ENCODE data around the gene COX15. TPM values are rescaled to one million over a fixed set of nuclear protein-coding genes. Genes with fewer than 3 reads are reported as not detected.

Gene COX15
- total and polyA plus RNA-seq, 2 donors (not counting 1 experiment from before 2014, with no cell fraction given) = 26.4 to 43.9 TPM

DNA sequence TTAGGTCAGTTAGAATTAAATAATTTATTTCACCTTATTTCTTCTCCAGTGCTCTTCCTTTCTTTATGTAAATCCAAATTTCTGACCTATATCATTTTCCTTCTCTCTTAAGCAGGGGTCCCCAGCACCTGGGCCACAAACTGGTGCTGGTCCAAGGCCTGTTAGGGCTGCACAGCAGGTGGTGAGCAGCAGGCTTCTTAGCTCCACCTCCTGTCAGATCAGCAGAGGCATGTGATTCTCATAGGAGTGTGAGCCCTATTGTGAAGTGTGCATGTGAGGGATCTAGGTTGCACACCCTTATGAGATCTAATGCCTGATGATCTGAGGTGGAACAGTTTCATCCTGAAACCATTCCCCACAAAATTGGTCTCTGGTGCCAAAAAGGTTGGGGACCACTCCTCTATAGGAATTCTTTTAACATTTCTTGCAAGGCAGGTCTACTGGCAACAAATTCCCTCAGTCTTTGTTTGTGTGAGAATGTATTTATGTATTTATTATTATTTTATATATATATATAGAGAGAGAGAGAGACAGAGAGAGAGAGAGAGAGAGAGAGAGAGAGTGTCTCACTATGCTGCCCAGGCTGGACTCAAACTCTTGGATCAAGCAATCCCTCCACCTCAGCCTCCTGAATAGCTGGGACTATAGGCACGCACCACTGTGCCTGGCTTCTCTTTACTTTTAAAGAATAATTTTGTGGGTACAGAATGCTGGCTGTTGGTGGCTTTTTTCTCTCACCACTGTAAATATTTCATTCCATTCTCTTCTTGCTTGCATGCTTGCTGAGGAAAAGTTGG is 46.2 kb upstream of the COX15 start:
- Histone ChIP-seq H4K20me1 (ENCODE audit: control insufficient read depth, extremely low read depth, insufficient read depth, low read length) (no peaks in the 10 kb centered on the region), H3K4me2 (ENCODE audit: extremely low read depth, insufficient read depth, low read length) (no peak overlapping the region), H3K4me3 (replicated peaks in 1 of 4; ENCODE audit: control extremely low read depth in 1 of 4, insufficient read depth in 1 of 4, low read depth in 3 of 4, low read length in 4 of 4) (no peak overlapping the region), H2AFZ (ENCODE audit: low read length) (no peak overlapping the region), H3K4me1 (ENCODE audit: control insufficient read depth, extremely low read depth, insufficient read depth, low read length) (peaks cover 18% of the 10 kb centered on the region), H3K9me3 (ENCODE audit: control insufficient read depth, insufficient read depth, low read depth, low read length) (no peaks in the 10 kb centered on the region), H3K79me2 (ENCODE audit: control insufficient read depth, insufficient read depth, low read length) (no peaks in the 10 kb centered on the region), H3K9ac (ENCODE audit: insufficient read depth, low read length) (no peak overlapping the region), H3K36me3 (ENCODE audit: control insufficient read depth, insufficient read depth, low read length) (no peaks in the 10 kb centered on the region), H3K27ac (ENCODE audit: insufficient read depth, low read length) (no peak overlapping the region), H3K27me3 (ENCODE audit: control insufficient read depth, insufficient read depth, low read length) (no peaks in the 10 kb centered on the region)
- no peak for DNase-seq (ENCODE audit: low read depth in 2 of 2)
- TF ChIP-seq, protein P1, sequence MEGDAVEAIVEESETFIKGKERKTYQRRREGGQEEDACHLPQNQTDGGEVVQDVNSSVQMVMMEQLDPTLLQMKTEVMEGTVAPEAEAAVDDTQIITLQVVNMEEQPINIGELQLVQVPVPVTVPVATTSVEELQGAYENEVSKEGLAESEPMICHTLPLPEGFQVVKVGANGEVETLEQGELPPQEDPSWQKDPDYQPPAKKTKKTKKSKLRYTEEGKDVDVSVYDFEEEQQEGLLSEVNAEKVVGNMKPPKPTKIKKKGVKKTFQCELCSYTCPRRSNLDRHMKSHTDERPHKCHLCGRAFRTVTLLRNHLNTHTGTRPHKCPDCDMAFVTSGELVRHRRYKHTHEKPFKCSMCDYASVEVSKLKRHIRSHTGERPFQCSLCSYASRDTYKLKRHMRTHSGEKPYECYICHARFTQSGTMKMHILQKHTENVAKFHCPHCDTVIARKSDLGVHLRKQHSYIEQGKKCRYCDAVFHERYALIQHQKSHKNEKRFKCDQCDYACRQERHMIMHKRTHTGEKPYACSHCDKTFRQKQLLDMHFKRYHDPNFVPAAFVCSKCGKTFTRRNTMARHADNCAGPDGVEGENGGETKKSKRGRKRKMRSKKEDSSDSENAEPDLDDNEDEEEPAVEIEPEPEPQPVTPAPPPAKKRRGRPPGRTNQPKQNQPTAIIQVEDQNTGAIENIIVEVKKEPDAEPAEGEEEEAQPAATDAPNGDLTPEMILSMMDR (conservative IDR thresholded peaks at IDR 0.05 in 1 of 2, IDR thresholded peaks at IDR 0.05 in 1 of 2; ENCODE audit: low read depth in 1 of 2, low read length in 2 of 2) = no peak
- TF ChIP-seq EZH2 (IDR thresholded peaks at IDR 0.05; ENCODE audit: low read length, missing control alignments) = no peak

DNA sequence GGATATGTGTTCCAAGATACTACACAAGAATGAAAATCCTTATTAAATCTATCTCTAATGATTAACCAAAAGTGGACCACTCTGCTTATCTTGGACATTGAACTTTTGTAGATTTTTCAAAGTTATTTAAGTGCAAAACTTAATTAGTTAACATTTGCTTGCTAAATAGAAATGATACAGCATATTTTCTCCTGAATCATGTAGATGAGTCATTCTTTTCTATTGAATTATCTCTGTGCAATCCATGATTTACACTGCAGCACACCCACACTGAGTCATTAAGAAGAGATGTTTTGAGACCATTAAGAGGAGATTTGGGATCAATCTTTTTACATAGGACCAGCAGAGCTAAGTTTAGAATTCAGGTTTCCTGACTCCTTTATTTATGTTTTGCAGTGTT is 43.9 kb upstream of the COX15 start:
- TF ChIP-seq EZH2 (IDR thresholded peaks at IDR 0.05; ENCODE audit: low read length, missing control alignments) = no peak
- TF ChIP-seq, protein P1 (conservative IDR thresholded peaks at IDR 0.05 in 1 of 2, IDR thresholded peaks at IDR 0.05 in 1 of 2; ENCODE audit: low read depth in 1 of 2, low read length in 2 of 2) = no peak
- H3K79me2 ChIP-seq (ENCODE audit: control insufficient read depth, insufficient read depth, low read length) = no peaks in the 10 kb centered on the region
- H4K20me1 ChIP-seq (ENCODE audit: control insufficient read depth, extremely low read depth, insufficient read depth, low read length) = no peaks in the 10 kb centered on the region
- no peaks in the 10 kb centered on the region for H3K9me3 ChIP-seq (ENCODE audit: control insufficient read depth, insufficient read depth, low read depth, low read length)
- H3K4me3 ChIP-seq (replicated peaks in 1 of 4; ENCODE audit: control extremely low read depth in 1 of 4, insufficient read depth in 1 of 4, low read depth in 3 of 4, low read length in 4 of 4) = no peak overlapping the region
- H3K27ac ChIP-seq (ENCODE audit: insufficient read depth, low read length) = peak overlapping the region; percentile 55
- H3K36me3 ChIP-seq (ENCODE audit: control insufficient read depth, insufficient read depth, low read length) = no peaks in the 10 kb centered on the region
- no peak overlapping the region for H2AFZ ChIP-seq (ENCODE audit: low read length)
- no peaks in the 10 kb centered on the region for H3K27me3 ChIP-seq (ENCODE audit: control insufficient read depth, insufficient read depth, low read length)
- H3K4me2 ChIP-seq (ENCODE audit: extremely low read depth, insufficient read depth, low read length) = peak overlapping the region; percentile 34
- DNase-seq (ENCODE audit: low read depth in 2 of 2) = peak; percentile 90
- no peak overlapping the region for H3K9ac ChIP-seq (ENCODE audit: insufficient read depth, low read length)
- H3K4me1 ChIP-seq (ENCODE audit: control insufficient read depth, extremely low read depth, insufficient read depth, low read length) = peaks cover 18% of the 10 kb centered on the region

DNA sequence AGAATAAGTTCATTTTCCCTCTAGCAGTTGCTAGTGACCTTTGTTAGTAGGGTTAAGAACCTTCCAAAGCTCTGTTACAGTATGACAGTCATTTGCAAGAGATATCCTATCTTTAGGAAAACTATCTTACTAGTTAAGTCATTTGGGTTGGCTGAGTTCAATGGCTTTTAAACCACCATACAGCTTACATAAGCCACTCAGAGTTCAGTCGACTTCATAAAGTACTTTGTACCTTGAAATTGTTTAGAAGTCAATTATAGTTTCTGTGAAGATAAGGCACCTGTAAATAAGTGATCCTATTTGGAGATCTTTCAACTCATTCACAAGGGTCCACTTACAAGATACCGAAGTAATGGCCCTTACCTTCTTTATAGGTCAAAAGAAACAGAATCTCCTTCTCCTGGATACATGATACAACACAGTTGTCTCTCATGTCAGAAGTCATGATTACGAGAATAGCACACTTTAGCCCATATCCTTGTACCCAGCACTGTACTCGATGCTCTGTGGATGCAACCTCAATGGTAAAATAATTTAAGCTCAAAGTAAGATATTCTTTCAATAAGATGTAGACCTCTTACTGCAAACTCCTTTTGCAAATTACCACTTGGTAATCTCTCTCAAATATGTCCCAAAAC is 38.6 kb upstream of the COX15 start:
- Histone ChIP-seq H3K4me3 (replicated peaks in 1 of 4; ENCODE audit: control extremely low read depth in 1 of 4, insufficient read depth in 1 of 4, low read depth in 3 of 4, low read length in 4 of 4) (no peak overlapping the region), H3K4me1 (ENCODE audit: control insufficient read depth, extremely low read depth, insufficient read depth, low read length) (peaks cover 3% of the 10 kb centered on the region), H3K4me2 (ENCODE audit: extremely low read depth, insufficient read depth, low read length) (no peak overlapping the region), H4K20me1 (ENCODE audit: control insufficient read depth, extremely low read depth, insufficient read depth, low read length) (no peaks in the 10 kb centered on the region), H3K9me3 (ENCODE audit: control insufficient read depth, insufficient read depth, low read depth, low read length) (no peaks in the 10 kb centered on the region), H2AFZ (ENCODE audit: low read length) (no peak overlapping the region), H3K9ac (ENCODE audit: insufficient read depth, low read length) (no peak overlapping the region), H3K27ac (ENCODE audit: insufficient read depth, low read length) (no peak overlapping the region), H3K27me3 (ENCODE audit: control insufficient read depth, insufficient read depth, low read length) (no peaks in the 10 kb centered on the region), H3K36me3 (ENCODE audit: control insufficient read depth, insufficient read depth, low read length) (no peaks in the 10 kb centered on the region), H3K79me2 (ENCODE audit: control insufficient read depth, insufficient read depth, low read length) (no peaks in the 10 kb centered on the region)
- DNase-seq (ENCODE audit: low read depth in 2 of 2) = no peak
- TF ChIP-seq, protein P1 (conservative IDR thresholded peaks at IDR 0.05 in 1 of 2, IDR thresholded peaks at IDR 0.05 in 1 of 2; ENCODE audit: low read depth in 1 of 2, low read length in 2 of 2) = no peak
- no peak for TF ChIP-seq EZH2 (IDR thresholded peaks at IDR 0.05; ENCODE audit: low read length, missing control alignments)

All from fibroblast of lung (primary cell).